GM23248 (cell line): ENCODE results near the gene SLC26A8. TPM values are rescaled to one million over a fixed set of nuclear protein-coding genes. Genes with fewer than 3 reads are reported as not detected.
"Not testable (repeated sequence)": the region's sequence is repeated elsewhere in the genome, so short reads cannot be mapped to it uniquely, and the experiment has no call there.

ENCODE experiments used
- DNase-seq: peaks from one replicate; pipeline ENCODE4 v3.0.0-alpha.2; 2015
- H2AFZ ChIP-seq: fragments of 200-600 bp; sonication (generic); 2 replicates; pipeline ENCODE4 v1.6.1; 2016; ENCODE audit warnings: antibody characterized with exemption
- H3F3A ChIP-seq: fragments of 200-600 bp; sonication (generic); 2 replicates; pipeline ENCODE4 v1.6.1; 2016; ENCODE audit warnings: mild to moderate bottlenecking, antibody characterized with exemption, mixed run types; ENCODE audit not compliant: insufficient read depth
- H3K27ac ChIP-seq: fragments of 200-600 bp; sonication (generic); 2 replicates; pipeline ENCODE4 v1.5.1; 2016; ENCODE audit warnings: mild to moderate bottlenecking
- H3K27me3 ChIP-seq: fragments of 200-600 bp; sonication (generic); replicated peaks from 2 replicates; pipeline ENCODE4 v1.6.1; 2016; ENCODE audit warnings: mild to moderate bottlenecking; ENCODE audit not compliant: insufficient read depth
- H3K36me3 ChIP-seq: fragments of 200-600 bp; sonication (generic); 2 replicates; pipeline ENCODE4 v1.6.1; 2016; ENCODE audit warnings: low read depth, mild to moderate bottlenecking
- H3K4me1 ChIP-seq: fragments of 200-600 bp; sonication (generic); 2 replicates; pipeline ENCODE4 v1.6.1; 2016; ENCODE audit warnings: mild to moderate bottlenecking; ENCODE audit not compliant: insufficient read depth
- H3K4me2 ChIP-seq: fragments of 200-600 bp; sonication (generic); one replicate; pipeline ENCODE4 v1.6.1; 2016; ENCODE audit warnings: mild to moderate bottlenecking; ENCODE audit not compliant: unreplicated experiment
- H3K4me3 ChIP-seq: fragments of 200-600 bp; sonication (generic); 2 replicates; pipeline ENCODE4 v1.5.1; 2016; ENCODE audit warnings: mild to moderate bottlenecking
- H3K79me2 ChIP-seq: fragments of 200-600 bp; sonication (generic); 2 replicates; pipeline ENCODE4 v1.6.1; 2016; ENCODE audit warnings: mild to moderate bottlenecking; ENCODE audit not compliant: insufficient read depth
- H3K9ac ChIP-seq: fragments of 200-600 bp; sonication (generic); 2 replicates; pipeline ENCODE4 v1.6.1; 2016; ENCODE audit warnings: mild to moderate bottlenecking
- H3K9me2 ChIP-seq: fragments of 200-600 bp; sonication (generic); 2 replicates; pipeline ENCODE4 v1.6.1; 2016; ENCODE audit warnings: mixed run types, mild to moderate bottlenecking, moderate library complexity; ENCODE audit not compliant: insufficient read depth
- H3K9me3 ChIP-seq: fragments of 200-600 bp; sonication (generic); one replicate; pipeline ENCODE4 v1.6.1; 2017; ENCODE audit warnings: low read depth
- H4K20me1 ChIP-seq: fragments of 200-600 bp; sonication (generic); 2 replicates; pipeline ENCODE4 v1.6.0; 2016; ENCODE audit not compliant: insufficient read depth
- EZH2 ChIP-seq: fragments of 200-600 bp; sonication (generic); IDR thresholded peaks from 2 replicates; pipeline ENCODE4 v1.6.1; 2018; ENCODE audit warnings: antibody characterized with exemption, mild to moderate bottlenecking; ENCODE audit not compliant: insufficient read depth, poor library complexity, severe bottlenecking
- EZH2phosphoT487 ChIP-seq: fragments of 200-600 bp; sonication (generic); IDR thresholded peaks from 2 replicates; pipeline ENCODE4 v1.6.1; 2018; ENCODE audit warnings: antibody characterized with exemption, moderate library complexity, mild to moderate bottlenecking, low read depth; ENCODE audit not compliant: insufficient read depth
- WGBS, 2 experiments: methylation state at CpG; one replicate each; pipeline ENCODE4 v1.1.6; 2015 to 2017; ENCODE audit warnings: low lambda C conversion rate in 2 of 2, low coverage in 1 of 2; ENCODE audit errors: missing lambda C conversion rate in 2 of 2; 5-methylcytosine and 5-hydroxymethylcytosine counted together
- in situ Hi-C: fragments of 300-500 bp; cut with MboI; formaldehyde crosslinking; loops from 2 replicates; pipeline ENCODE4 v1.15.0; 2020
- polyA plus RNA-seq: library from polyadenylated mRNA; unstranded; fragments of >200 nt; fragmentation: Nextera tagmentation; extraction: Ambion mirVana; gene quantifications from 2 replicates; pipeline ENCODE4 v1.2.1, GENCODE V29; 2016
- total RNA-seq: library from RNA; depleted of rRNA; stranded (reverse); fragments of >200 nt; shearing (Covaris generic); gene quantifications from 2 replicates; pipeline ENCODE4 v1.2.3, GENCODE V29; 2014

The SLC26A8 gene
- total and polyA plus RNA-seq, 2 experiments from 2014 or later, result not detected

GRCh38 chr6:35919085-35919826 is 105.2 kb downstream of the SLC26A8 start:
- H3K4me1 ChIP-seq, result peaks cover 24% of the 10 kb centered on the region
- H3K9me3 ChIP-seq, result no peaks in the 10 kb centered on the region
- peaks cover 65% of the 10 kb centered on the region for H3K79me2 ChIP-seq
- peak overlapping the region; percentile 94 for H3K4me2 ChIP-seq
- peak overlapping the region; percentile 82 for H2AFZ ChIP-seq
- H3K27me3 ChIP-seq, result no peaks in the 10 kb centered on the region
- peak; percentile 60 for DNase-seq
- 43 to 45% methylated on average over 9 of the region's 9 CpGs for WGBS, 2 experiments
- H3F3A ChIP-seq, result peaks cover 19% of the 10 kb centered on the region; the same call in 1 of the 2 replicates
- H3K36me3 ChIP-seq, result peaks cover 3% of the 10 kb centered on the region; the same call in 1 of the 2 replicates
- H3K4me3 ChIP-seq, result peak overlapping the region; percentile 93
- H3K9ac ChIP-seq, result peak overlapping the region; percentile 80
- H3K27ac ChIP-seq, result peak overlapping the region; percentile 46
- H3K9me2 ChIP-seq, result no peaks in the 10 kb centered on the region
- in situ Hi-C loops, result no loop called here
- H4K20me1 ChIP-seq, result no peaks in the 10 kb centered on the region
- no peak for TF ChIP-seq EZH2
- TF ChIP-seq EZH2phosphoT487, result no peak

DNA sequence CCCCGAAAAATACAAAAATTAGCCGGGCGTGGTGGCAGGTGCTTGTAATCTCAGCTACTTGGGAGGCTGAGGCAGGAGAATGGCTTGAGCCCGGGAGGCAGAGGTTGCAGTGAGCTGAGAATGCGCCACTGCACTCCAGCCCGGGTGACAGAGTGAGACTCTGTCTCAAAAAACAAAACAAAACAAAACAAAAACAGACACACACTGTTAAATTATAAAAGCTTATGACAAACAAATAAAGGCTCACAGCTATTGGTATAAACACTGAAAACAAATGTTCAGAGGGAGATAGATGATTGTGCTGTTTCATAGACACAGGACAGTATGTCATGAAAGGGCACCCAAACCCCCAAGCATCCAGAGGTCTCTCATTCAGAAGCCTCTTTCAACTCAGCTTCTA is 107.5 kb downstream of the SLC26A8 start:
- H4K20me1 ChIP-seq, H3K9me2 ChIP-seq, H3K9me3 ChIP-seq, DNase-seq, in situ Hi-C loops, H3K27ac ChIP-seq, H3K4me2 ChIP-seq, H3K27me3 ChIP-seq, H3K36me3 ChIP-seq, H3K9ac ChIP-seq, H2AFZ ChIP-seq, H3K4me3 ChIP-seq: not testable (repeated sequence)
- peaks cover 19% of the 10 kb centered on the region; the same call in 1 of the 2 replicates for H3F3A ChIP-seq
- peaks cover 89% of the 10 kb centered on the region for H3K79me2 ChIP-seq
- 97% methylated on average over 6 of the region's 6 CpGs for WGBS, 2 experiments
- H3K4me1 ChIP-seq, result peaks cover 31% of the 10 kb centered on the region

DNA sequence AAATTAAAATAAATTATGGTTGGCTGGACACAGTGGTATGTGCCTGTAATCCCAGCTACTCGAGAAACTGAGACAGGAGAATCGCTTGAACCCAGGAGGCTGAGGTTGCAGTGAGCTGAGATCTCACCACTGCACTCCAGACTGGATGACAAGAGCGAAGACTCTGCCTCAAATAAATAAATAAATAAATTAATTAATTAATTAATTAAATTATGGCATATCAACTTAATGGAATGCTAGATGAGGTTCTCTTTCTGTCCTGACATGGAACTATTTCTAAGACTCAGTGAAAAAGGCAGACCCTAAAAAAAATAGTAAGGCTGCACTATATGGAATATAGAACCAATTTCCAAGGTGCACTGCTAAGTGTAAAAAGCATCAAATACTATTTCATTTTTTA is 108.4 kb downstream of the SLC26A8 start:
- Histone ChIP-seq H2AFZ (no peak overlapping the region), H4K20me1 (no peaks in the 10 kb centered on the region), H3K9me2 (no peaks in the 10 kb centered on the region), H3K4me3 (no peak overlapping the region), H3F3A (peaks cover 19% of the 10 kb centered on the region; the same call in 1 of the 2 replicates), H3K4me1 (peaks cover 31% of the 10 kb centered on the region), H3K27ac (no peak overlapping the region), H3K4me2 (no peak overlapping the region), H3K27me3 (no peaks in the 10 kb centered on the region), H3K79me2 (peaks cover 92% of the 10 kb centered on the region), H3K9ac (no peak overlapping the region), H3K9me3 (no peaks in the 10 kb centered on the region), H3K36me3 (peaks cover 6% of the 10 kb centered on the region)
- no peak for DNase-seq
- TF ChIP-seq EZH2phosphoT487, result no peak
- 98 to 100% methylated on average over 3 of the region's 3 CpGs for WGBS, 2 experiments
- in situ Hi-C loops, result no loop called here

DNA sequence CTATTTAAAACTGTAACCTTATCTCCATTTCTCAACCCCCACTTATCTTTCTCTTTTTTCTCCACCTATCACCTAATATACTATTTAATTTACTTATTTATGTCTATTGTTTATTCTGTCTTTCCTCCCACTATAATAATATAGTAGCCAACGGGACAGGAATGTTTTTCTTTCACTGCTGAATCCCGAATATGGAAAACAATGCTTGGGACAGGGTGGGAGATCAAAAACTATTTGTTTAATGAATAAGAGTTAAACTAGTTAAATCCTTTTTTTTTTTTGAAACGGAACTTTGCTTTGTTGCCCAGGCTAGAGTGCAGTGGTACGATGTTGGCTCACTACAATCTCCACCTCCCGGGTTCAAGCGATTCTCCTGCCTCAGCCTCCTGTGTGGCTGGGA is 109.9 kb downstream of the SLC26A8 start:
- peaks cover 98% of the 10 kb centered on the region for H3K79me2 ChIP-seq
- WGBS, 2 experiments, result 88 to 92% methylated on average over 6 of the region's 6 CpGs
- no peak overlapping the region for H2AFZ ChIP-seq
- H4K20me1 ChIP-seq, result no peaks in the 10 kb centered on the region
- no peak overlapping the region for H3K4me3 ChIP-seq
- no peaks in the 10 kb centered on the region for H3K9me3 ChIP-seq
- H3K4me1 ChIP-seq, result peaks cover 31% of the 10 kb centered on the region
- DNase-seq, result no peak
- H3F3A ChIP-seq, result peaks cover 19% of the 10 kb centered on the region; the same call in 1 of the 2 replicates
- in situ Hi-C loops, result no loop called here
- peaks cover 13% of the 10 kb centered on the region for H3K36me3 ChIP-seq
- H3K9me2 ChIP-seq, result no peaks in the 10 kb centered on the region
- H3K27ac ChIP-seq, result no peak overlapping the region
- no peaks in the 10 kb centered on the region for H3K27me3 ChIP-seq
- H3K4me2 ChIP-seq, result no peak overlapping the region
- TF ChIP-seq EZH2 (no peak), EZH2phosphoT487 (no peak)
- H3K9ac ChIP-seq, result no peak overlapping the region
